ENCODE results near the gene BPIFB6.
"Not testable (repeated sequence)": the region's sequence is repeated elsewhere in the genome, so short reads cannot be mapped to it uniquely, and the experiment has no call there.

The BPIFB6 gene

GRCh38 chr20:33037456-33037855 is 6.0 kb downstream of the BPIFB6 start:
- TF ChIP-seq CTCF (conservative IDR thresholded peaks at IDR 0.05; ENCODE audit: low read depth, low read length), result no peak
- DNase-seq (ENCODE audit: low read depth), result no peak
- H3K4me3 ChIP-seq (ENCODE audit: low read length), result no peak overlapping the region

GRCh38 chr20:33038243-33038642 is 6.8 kb downstream of the BPIFB6 start:
- no peak overlapping the region for H3K4me3 ChIP-seq (ENCODE audit: low read length)
- no peak for TF ChIP-seq CTCF (conservative IDR thresholded peaks at IDR 0.05; ENCODE audit: low read depth, low read length)
- DNase-seq (ENCODE audit: low read depth), result no peak

GRCh38 chr20:33042430-33042829 is 11.0 kb downstream of the BPIFB6 start:
- H3K4me3 ChIP-seq (ENCODE audit: low read length), result no peak overlapping the region
- no peak for TF ChIP-seq CTCF (conservative IDR thresholded peaks at IDR 0.05; ENCODE audit: low read depth, low read length)
- no peak for DNase-seq (ENCODE audit: low read depth)

- no peak overlapping the region for H3K4me3 ChIP-seq (ENCODE audit: low read length)
- DNase-seq (ENCODE audit: low read depth), result no peak
- no peak for TF ChIP-seq CTCF (conservative IDR thresholded peaks at IDR 0.05; ENCODE audit: low read depth, low read length)
Observed at GRCh38 chr20:33042983-33043730, 11.7 kb downstream of the BPIFB6 start.

- no peak overlapping the region for H3K4me3 ChIP-seq (ENCODE audit: low read length)
- no peak for TF ChIP-seq CTCF (conservative IDR thresholded peaks at IDR 0.05; ENCODE audit: low read depth, low read length)
- no peak for DNase-seq (ENCODE audit: low read depth)
Observed at GRCh38 chr20:33043731-33044181, 12.3 kb downstream of the BPIFB6 start.

- not testable (repeated sequence) for DNase-seq (ENCODE audit: low read depth); H3K4me3 ChIP-seq (ENCODE audit: low read length)
Observed at GRCh38 chr20:33045129-33045721, 13.8 kb downstream of the BPIFB6 start.

- no peak overlapping the region for H3K4me3 ChIP-seq (ENCODE audit: low read length)
- DNase-seq (ENCODE audit: low read depth), result no peak
Observed at GRCh38 chr20:33046412-33046811, 15.0 kb downstream of the BPIFB6 start.

More at GRCh38 chr20:33046412-33046811, 15.0 kb downstream of the BPIFB6 start:
- no peak for TF ChIP-seq CTCF (conservative IDR thresholded peaks at IDR 0.05; ENCODE audit: low read depth, low read length)
